Left ventricle myocardium superior (tissue), 1 donor: Measurements from ENCODE around the gene LRIT3. TPM values are rescaled to one million over a fixed set of nuclear protein-coding genes. Genes with fewer than 3 reads are reported as not detected.
"Not testable (repeated sequence)": the region's sequence is repeated elsewhere in the genome, so short reads cannot be mapped to it uniquely, and the experiment has no call there.

Source experiments
- ATAC-seq: fragments of 200-7000 bp; cut with Tn5 transposase; one replicate; pipeline ENCODE4 v1.9.1; 2020; ENCODE audit warnings: mild to moderate bottlenecking, moderate library complexity
- DNase-seq: peaks from one replicate; pipeline ENCODE4 v3.0.0-alpha.2; 2020
- intact Hi-C: fragments of 100-400 bp; cut with micrococcal nuclease; formaldehyde crosslinking; loops from one replicate; pipeline ENCODE4 v1.11.0; 2022
- total RNA-seq: library from RNA; stranded (reverse); fragmentation: NEBNext Ultra II Directional; extraction: Animal tissue kit (Norgen Biotek cat#: 25700); gene quantifications from one replicate; pipeline ENCODE4 v1.2.1, GENCODE V29; 2021
- donor health status: DM: no; HTN: yes; CAD: no; lungs with severe emphysema.

The LRIT3 gene
- total RNA-seq, 1 donor from 2014 or later, result not detected

- intact Hi-C loops, result no loop called here
- DNase-seq, result no peak
These were observed 1.4 kb upstream of the LRIT3 start for GRCh38 chr4:109846395-109847098.

DNA sequence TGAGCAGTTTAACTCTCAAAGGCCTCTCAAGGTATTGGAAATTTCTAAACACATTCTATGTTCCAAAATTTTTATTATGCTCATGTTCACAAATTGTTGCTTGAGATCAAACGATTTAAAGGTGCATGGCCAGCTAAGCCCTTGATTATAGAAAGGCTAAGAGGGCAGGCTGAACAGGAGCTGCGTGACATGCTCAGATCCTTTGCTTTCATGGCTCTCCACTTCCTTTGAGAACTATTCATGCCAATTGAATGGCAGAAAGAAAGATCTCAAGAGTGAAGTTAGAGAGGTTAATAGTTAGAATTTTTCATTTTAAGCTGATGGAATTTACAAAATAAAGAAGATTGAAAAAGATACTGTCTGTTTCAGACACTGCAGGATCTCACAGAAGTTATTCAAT lies 594 bp downstream of the LRIT3 start:
- intact Hi-C loops, result no loop called here
- no peak for ATAC-seq
- no peak for DNase-seq

More at GRCh38 chr4:109846395-109847098, 1.4 kb upstream of the LRIT3 start:
- no peak for ATAC-seq

GRCh38 chr4:109850601-109851000 lies 2.7 kb downstream of the LRIT3 start:
- DNase-seq, result no peak
- intact Hi-C loops, result no loop called here
- no peak for ATAC-seq

GRCh38 chr4:109859426-109860300 lies 11.8 kb downstream of the LRIT3 start:
- intact Hi-C loops, ATAC-seq, DNase-seq: not testable (repeated sequence)

DNA sequence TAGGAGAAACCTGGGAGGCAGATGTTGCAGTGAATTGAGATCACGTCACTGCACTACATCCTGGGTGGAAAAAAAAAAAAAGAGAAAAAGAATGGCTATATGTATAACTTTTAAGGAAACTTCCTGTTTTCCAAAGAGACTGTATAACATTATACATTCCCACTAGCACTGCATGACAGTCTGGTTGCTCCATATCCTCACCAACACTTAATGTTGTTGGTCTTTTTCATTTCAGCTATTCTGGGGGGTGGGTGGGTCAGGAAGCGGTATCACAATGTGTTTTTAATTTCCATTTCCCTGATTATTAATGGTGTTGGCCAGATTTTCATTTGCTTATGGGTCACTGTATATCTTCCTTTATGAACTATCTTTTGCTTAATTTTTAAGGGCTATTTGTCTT lies 13.4 kb downstream of the LRIT3 start:
- DNase-seq (no peak), ATAC-seq (no peak)
- intact Hi-C loops, result no loop called here

GRCh38 chr4:109861916-109862511 lies 14.1 kb downstream of the LRIT3 start:
- ATAC-seq (no peak), DNase-seq (no peak)
- intact Hi-C loops, result no loop called here

DNA sequence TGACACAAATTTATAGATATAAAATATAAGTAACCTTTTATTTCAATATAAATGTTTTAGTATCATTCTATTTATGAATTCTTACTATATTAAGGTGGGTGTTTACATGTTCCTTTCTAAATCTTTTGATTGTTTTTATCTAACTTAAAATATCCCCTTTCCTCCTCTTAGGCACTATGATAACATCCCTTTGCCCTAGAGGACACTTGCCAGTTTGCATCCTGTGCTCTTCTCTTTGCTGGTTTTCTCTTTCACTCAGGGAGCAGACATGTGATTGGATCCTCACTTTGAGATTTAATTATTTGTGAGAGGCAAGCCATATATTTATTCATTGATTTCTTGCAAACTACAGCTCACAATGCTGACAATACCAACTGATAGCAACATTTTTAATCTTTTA lies 16.2 kb downstream of the LRIT3 start:
- ATAC-seq (no peak), DNase-seq (no peak)
- intact Hi-C loops, result no loop called here

GRCh38 chr4:109870061-109870460 lies 22.2 kb downstream of the LRIT3 start:
- DNase-seq (no peak), ATAC-seq (no peak)
- intact Hi-C loops, result no loop called here

- intact Hi-C loops, result no loop called here
- no peak for DNase-seq
- ATAC-seq, result no peak
These were observed 24.2 kb downstream of the LRIT3 start for GRCh38 chr4:109872065-109872464.

DNA sequence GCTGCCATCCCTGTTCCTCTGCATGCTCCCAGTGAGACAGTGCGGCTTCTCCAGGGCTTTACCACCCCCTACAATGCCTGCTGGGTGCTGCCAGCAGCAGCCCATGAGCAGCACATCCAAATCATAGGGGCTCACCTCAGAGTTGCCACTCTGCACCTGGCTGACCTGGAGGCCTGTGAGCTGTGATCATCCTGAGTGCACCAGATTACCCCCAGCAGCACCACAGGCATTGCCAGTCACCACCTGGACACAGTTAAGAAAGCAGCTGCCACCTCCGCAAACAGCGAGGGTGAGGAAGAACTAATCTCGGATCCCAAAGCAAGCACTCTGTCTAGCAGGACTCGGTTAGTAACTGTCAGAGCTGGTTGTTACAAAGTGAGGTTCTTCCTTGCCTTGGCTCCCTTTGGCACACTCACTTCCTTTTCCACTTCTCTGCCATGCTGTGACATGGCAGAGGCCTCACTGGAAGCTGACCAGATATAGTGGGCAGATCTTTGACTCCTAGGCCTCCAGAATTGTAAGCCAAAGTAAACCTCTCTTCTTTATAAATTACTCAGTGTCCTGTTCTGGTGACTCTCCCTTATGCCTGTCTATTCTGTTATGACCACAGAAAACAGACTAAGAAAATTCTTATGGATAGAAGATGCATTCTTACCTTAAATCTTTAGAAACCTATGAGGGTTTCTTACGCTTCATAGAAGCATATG lies 25.2 kb downstream of the LRIT3 start:
- DNase-seq (no peak), ATAC-seq (no peak)
- intact Hi-C loops, result no loop called here

DNA sequence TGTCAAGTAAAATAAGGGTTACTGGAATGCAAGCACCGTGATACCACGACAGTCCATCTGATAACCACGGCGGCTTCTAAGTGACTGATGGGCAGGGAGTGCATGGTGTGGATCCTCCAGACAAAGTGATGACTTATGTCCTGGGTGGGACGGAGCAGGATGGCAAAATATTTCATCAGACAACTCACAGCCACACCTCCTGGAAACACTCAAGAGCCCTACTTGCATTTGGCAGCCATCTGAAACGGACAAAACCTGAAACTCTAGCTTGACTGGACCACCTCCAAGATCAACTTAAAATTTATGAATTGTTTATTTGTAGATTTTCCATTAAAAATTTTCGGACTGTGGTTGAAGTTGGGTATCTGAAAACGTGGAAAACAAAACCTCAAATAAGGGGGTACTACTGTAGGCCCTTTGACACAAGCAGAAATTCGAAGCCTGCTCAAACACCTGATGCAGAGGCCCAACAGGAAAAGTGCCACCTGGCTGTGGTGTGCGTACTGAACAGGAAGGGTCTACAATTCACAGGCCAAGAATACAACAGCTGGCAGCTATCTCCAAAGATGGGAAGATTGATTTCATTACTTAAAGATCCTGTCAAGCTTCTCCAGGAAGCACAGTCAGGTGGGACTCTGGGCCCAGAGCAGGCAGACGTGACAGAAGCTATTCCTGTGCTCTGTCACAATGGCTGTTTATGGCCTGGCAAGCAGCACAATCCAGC lies 26.0 kb downstream of the LRIT3 start:
- intact Hi-C loops, result no loop called here
- no peak for DNase-seq

DNA sequence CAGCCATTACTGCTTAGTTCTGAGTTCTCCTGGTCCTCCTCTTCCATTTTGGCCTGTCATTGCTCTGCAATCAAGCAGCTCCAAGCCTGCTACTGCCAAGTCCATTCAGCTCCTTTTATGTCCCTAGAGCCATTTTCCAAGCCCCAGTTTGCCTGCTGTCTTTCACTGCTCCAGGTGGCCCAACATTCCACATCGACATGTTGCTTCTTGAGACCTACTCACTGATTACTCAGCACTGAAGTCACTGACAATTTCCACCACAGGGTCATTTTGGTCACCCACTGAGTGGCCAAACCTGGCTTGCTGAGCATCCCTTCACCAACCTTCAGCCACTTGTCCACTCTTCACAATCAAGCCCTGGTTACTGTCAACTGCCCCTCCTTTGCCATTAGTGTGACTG lies 27.2 kb downstream of the LRIT3 start:
- ATAC-seq (no peak), DNase-seq (no peak)
- intact Hi-C loops, result no loop called here

More for the DNA sequence above, 26.0 kb downstream of the LRIT3 start:
- no peak for ATAC-seq

GRCh38 chr4:109875553-109875952 lies 27.6 kb downstream of the LRIT3 start:
- ATAC-seq, intact Hi-C loops, DNase-seq: not testable (repeated sequence)

GRCh38 chr4:109876634-109877265 lies 28.8 kb downstream of the LRIT3 start:
- ATAC-seq (no peak), DNase-seq (no peak)
- intact Hi-C loops, result no loop called here

GRCh38 chr4:109877400-109877799 lies 29.5 kb downstream of the LRIT3 start:
- ATAC-seq (no peak), DNase-seq (no peak)
- intact Hi-C loops, result no loop called here

- DNase-seq, result no peak
- intact Hi-C loops, result no loop called here
- ATAC-seq, result no peak
These were observed 30.4 kb downstream of the LRIT3 start for GRCh38 chr4:109878355-109878754.

- ATAC-seq, result no peak
- DNase-seq, result peak; percentile 29
- intact Hi-C loops, result no loop called here
These were observed 31.2 kb downstream of the LRIT3 start for GRCh38 chr4:109879081-109879480.

DNA sequence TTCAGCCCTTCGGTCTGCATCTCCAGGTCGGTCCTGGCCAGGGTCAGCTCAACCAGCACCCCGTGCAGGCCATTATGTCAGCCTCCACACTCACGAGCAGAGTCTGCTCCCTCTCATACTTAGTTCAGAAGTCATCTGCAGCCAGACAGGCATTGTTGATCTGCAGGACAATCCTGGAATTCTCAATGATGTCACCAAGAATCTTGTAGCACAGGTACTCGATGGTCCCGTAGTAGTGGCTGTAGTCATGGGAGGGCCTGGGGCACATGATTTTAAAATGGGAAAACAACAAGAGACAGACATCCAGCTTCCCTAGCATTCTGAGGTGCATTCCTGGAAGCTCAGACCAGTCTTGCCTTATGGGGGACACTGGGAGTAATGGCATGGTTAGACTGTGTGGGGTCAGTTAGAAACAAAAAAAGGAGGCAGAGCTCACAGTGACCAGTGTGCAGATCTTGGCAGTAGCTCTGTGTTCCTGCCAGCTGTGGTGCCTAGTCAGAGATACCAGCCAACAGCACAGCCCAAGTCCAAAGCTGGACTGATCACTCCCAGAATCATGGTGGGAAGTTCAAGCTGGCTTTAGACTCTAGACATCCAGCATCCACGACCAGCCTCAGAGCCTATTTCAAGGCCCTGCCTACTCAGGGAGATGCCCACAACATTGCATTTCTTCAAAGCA lies 31.9 kb downstream of the LRIT3 start:
- ATAC-seq, result no peak
- intact Hi-C loops, result no loop called here
- DNase-seq, result no peak
